GM23338 (cell line): ENCODE measurements around the gene GALR2. TPM values are rescaled to one million over a fixed set of nuclear protein-coding genes. Genes with fewer than 3 reads are reported as not detected.
A peak's percentile ranks its signal among the peaks of the same experiment; 100 is the strongest.

ENCODE experiments used
- ATAC-seq: fragments of 200-7000 bp; cut with Tn5 transposase; 3 replicates; pipeline ENCODE4 v1.9.1; 2020
- DNase-seq: peaks from one replicate; pipeline ENCODE4 v3.0.0-alpha.2; 2015; ENCODE audit warnings: low spot score
- H2AFZ ChIP-seq: fragments of 200-600 bp; sonication (generic); 2 replicates; pipeline ENCODE4 v1.8.0; 2016; ENCODE audit warnings: antibody characterized with exemption, mild to moderate bottlenecking, moderate library complexity
- H3F3A ChIP-seq: fragments of 200-600 bp; sonication (generic); replicated peaks from 2 replicates; pipeline ENCODE4 v1.8.0; 2017; ENCODE audit warnings: antibody characterized with exemption, mixed run types, low read depth
- H3K27ac ChIP-seq: fragments of 200-600 bp; sonication (generic); 2 replicates; pipeline ENCODE4 v1.6.1; 2016; ENCODE audit warnings: low read depth
- H3K27me3 ChIP-seq: fragments of 200-600 bp; sonication (generic); 2 replicates; pipeline ENCODE4 v1.8.0; 2016; ENCODE audit warnings: mild to moderate bottlenecking, mixed run types, moderate library complexity; ENCODE audit not compliant: insufficient read depth
- H3K36me3 ChIP-seq: fragments of 200-600 bp; sonication (generic); 2 replicates; pipeline ENCODE4 v1.8.0; 2016; ENCODE audit warnings: mild to moderate bottlenecking; ENCODE audit not compliant: insufficient read depth
- H3K4me1 ChIP-seq: fragments of 200-600 bp; sonication (generic); 2 replicates; pipeline ENCODE4 v1.8.0; 2016; ENCODE audit warnings: mild to moderate bottlenecking, moderate library complexity; ENCODE audit not compliant: insufficient read depth
- H3K4me2 ChIP-seq: fragments of 200-600 bp; sonication (generic); 2 replicates; pipeline ENCODE4 v1.7.1; 2017; ENCODE audit warnings: mixed run types
- H3K4me3 ChIP-seq: fragments of 200-600 bp; sonication (generic); 2 replicates; pipeline ENCODE4 v1.6.1; 2016; ENCODE audit warnings: mixed run types
- H3K79me2 ChIP-seq: fragments of 200-600 bp; sonication (generic); replicated peaks from 2 replicates; pipeline ENCODE4 v1.8.0; 2017; ENCODE audit warnings: mild to moderate bottlenecking; ENCODE audit not compliant: insufficient read depth
- H3K9me2 ChIP-seq: fragments of 200-600 bp; sonication (generic); 2 replicates; pipeline ENCODE4 v1.8.0; 2017; ENCODE audit not compliant: insufficient read depth
- H4K20me1 ChIP-seq: fragments of 200-600 bp; sonication (generic); replicated peaks from 2 replicates; pipeline ENCODE4 v1.8.0; 2017; ENCODE audit warnings: mild to moderate bottlenecking; ENCODE audit not compliant: insufficient read depth
- H3K27ac Mint-ChIP-seq: 2 replicates; pipeline ENCODE4 v1.8.0; 2020; ENCODE audit warnings: inconsistent platforms, mild to moderate bottlenecking, moderate library complexity, mixed read lengths
- H3K27me3 Mint-ChIP-seq: 3 replicates; pipeline ENCODE4 v1.8.0; 2022; ENCODE audit warnings: low read depth, mild to moderate bottlenecking, moderate library complexity, mixed read lengths, inconsistent platforms; ENCODE audit not compliant: insufficient read depth, poor library complexity
- H3K36me3 Mint-ChIP-seq: 3 replicates; pipeline ENCODE4 v1.8.0; 2021; ENCODE audit warnings: low read depth, mild to moderate bottlenecking, inconsistent platforms, moderate library complexity, mixed read lengths
- H3K4me1 Mint-ChIP-seq: 3 replicates; pipeline ENCODE4 v1.8.0; 2020; ENCODE audit warnings: mild to moderate bottlenecking, inconsistent platforms, mixed read lengths
- H3K4me3 Mint-ChIP-seq: 3 replicates; pipeline ENCODE4 v1.8.0; 2021; ENCODE audit warnings: moderate library complexity, mild to moderate bottlenecking, inconsistent platforms, mixed read lengths
- H3K9me3 Mint-ChIP-seq: 3 replicates; pipeline ENCODE4 v1.8.0; 2020; ENCODE audit warnings: moderate library complexity, mild to moderate bottlenecking, inconsistent platforms, mixed read lengths
- CTCF ChIP-seq, 2 experiments: fragments of 200-600 bp in 1 of 2; sonication (generic) in 1 of 2; conservative IDR thresholded peaks; 2 replicates each; pipeline versions ENCODE4 v1.5.1 to v1.6.1; 2016 to 2017; ENCODE audit warnings: antibody characterized with exemption in 2 of 2, low read depth in 2 of 2, mild to moderate bottlenecking in 2 of 2, moderate library complexity in 1 of 2
- ZNF462 ChIP-seq: fragments of 250-450 bp; sonication (Bioruptor Pico); IDR thresholded peaks from 2 replicates; pipeline ENCODE4 v1.5.0; 2020; ENCODE audit warnings: mild to moderate bottlenecking, moderate library complexity
- polyA plus RNA-seq: library from polyadenylated mRNA; unstranded; fragments of >200 nt; fragmentation: Nextera tagmentation; extraction: Ambion mirVana; gene quantifications from 2 replicates; pipeline ENCODE4 v1.2.1, GENCODE V29; 2016
- total RNA-seq: library from RNA; depleted of rRNA; stranded (reverse); fragments of >200 nt; shearing (Covaris generic); gene quantifications from 2 replicates; pipeline ENCODE4 v1.2.3, GENCODE V29; 2014

Gene GALR2
- total and polyA plus RNA-seq, 2 experiments from 2014 or later: 0.50 to 2.2 TPM

DNA sequence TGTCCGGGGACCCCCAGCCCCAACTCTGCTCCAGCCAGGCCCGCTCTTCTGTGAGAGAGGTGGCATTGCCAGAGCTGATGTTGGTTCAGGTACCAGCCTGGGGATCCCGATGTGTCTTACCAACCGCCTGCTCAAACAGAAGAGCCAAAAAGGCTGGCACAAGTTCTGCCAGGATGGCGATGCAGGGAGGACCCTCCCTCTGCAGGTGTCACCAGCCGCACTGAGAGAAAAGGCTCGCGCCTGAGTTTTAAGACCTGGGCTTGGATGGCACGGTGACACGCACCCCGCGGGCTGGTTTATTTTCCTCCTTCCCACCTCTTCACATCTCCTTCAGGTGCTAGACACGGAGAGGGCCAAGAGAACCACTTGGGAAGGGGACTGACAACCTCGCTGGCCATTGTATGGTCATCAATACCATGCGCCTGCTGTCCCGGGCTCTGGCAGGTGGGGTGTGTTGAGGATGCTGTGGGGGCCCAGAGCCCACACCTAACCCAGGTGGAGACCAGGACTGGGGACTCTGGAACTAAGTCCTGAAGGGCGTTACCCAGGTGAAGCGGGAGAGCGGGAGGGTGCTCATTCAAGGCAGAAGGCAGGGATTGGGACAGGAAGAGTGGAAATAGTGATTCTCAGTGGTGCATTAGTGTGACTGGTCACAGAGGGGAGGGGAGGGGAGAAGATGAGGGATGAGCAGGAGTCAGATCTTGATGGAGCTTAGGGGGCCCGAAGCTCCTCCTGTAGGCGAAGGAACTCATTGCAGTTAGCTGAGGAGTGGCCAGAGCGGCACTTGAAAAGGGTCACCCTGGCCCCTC, 50.2 kb downstream of the GALR2 start:
- H3K27ac Mint-ChIP-seq: no peak overlapping the region
- DNase-seq: peak; percentile 80

More for the DNA sequence above, 50.2 kb downstream of the GALR2 start:
- Histone ChIP-seq H3K4me2 (0 out of 2 replicates have a peak overlapping the region, but pooled peaks have one; percentile 48), H3K36me3 (no peaks in the 10 kb centered on the region), H3K27ac (no peak overlapping the region), H3K27me3 (peaks cover 5% of the 10 kb centered on the region; the same call in 1 of the 2 replicates), H3K4me3 (no peak overlapping the region), H3K4me1 (peaks cover 25% of the 10 kb centered on the region; the same call in 1 of the 2 replicates), H3K9me2 (no peaks in the 10 kb centered on the region), H3F3A (peaks cover 19% of the 10 kb centered on the region), H4K20me1 (no peaks in the 10 kb centered on the region), H2AFZ (no peak overlapping the region), H3K79me2 (no peaks in the 10 kb centered on the region)
- Mint-ChIP-seq H3K27me3 (peaks cover 19% of the 10 kb centered on the region), H3K4me1 (peaks cover 27% of the 10 kb centered on the region), H3K4me3 (no peak overlapping the region), H3K36me3 (no peaks in the 10 kb centered on the region), H3K9me3 (no peaks in the 10 kb centered on the region; the same call in 2 of the 3 replicates)
- no peak for TF ChIP-seq ZNF462 (CRISPR knock-in tag)
- peak; percentile 38 to 61 for TF ChIP-seq CTCF (conservative IDR thresholded peaks at IDR 0.05; ENCODE audit: low read depth in 2 of 2)
- ATAC-seq: peak; percentile 36
